ENCODE results near the gene ADAM30.

Gene ADAM30

GRCh38 chr1:119888476-119888875, 7.8 kb downstream of the ADAM30 start:
- no peak for DNase-seq (ENCODE audit: low read depth)
- in situ Hi-C loops (cut with HindIII; ENCODE audit: low sequenced_read_pairs) = no loop called here
- H3K4me3 ChIP-seq (ENCODE audit: low read depth, low read length) = no peak overlapping the region
- TF ChIP-seq CTCF (IDR thresholded peaks at IDR 0.05; ENCODE audit: low read depth, low read length, missing control alignments) = no peak

- in situ Hi-C loops (cut with HindIII; ENCODE audit: low sequenced_read_pairs) = no loop called here
- TF ChIP-seq CTCF (IDR thresholded peaks at IDR 0.05; ENCODE audit: low read depth, low read length, missing control alignments) = no peak
- H3K4me3 ChIP-seq (ENCODE audit: low read depth, low read length) = no peak overlapping the region
- DNase-seq (ENCODE audit: low read depth) = no peak
These were observed 8.9 kb downstream of the ADAM30 start for GRCh38 chr1:119887427-119887826.

- in situ Hi-C loops (cut with HindIII; ENCODE audit: low sequenced_read_pairs) = no loop called here
- DNase-seq (ENCODE audit: low read depth) = no peak
- H3K4me3 ChIP-seq (ENCODE audit: low read depth, low read length) = no peak overlapping the region
- TF ChIP-seq CTCF (IDR thresholded peaks at IDR 0.05; ENCODE audit: low read depth, low read length, missing control alignments) = peak; percentile 75
These were observed 10.2 kb downstream of the ADAM30 start for GRCh38 chr1:119885903-119886783.

DNA sequence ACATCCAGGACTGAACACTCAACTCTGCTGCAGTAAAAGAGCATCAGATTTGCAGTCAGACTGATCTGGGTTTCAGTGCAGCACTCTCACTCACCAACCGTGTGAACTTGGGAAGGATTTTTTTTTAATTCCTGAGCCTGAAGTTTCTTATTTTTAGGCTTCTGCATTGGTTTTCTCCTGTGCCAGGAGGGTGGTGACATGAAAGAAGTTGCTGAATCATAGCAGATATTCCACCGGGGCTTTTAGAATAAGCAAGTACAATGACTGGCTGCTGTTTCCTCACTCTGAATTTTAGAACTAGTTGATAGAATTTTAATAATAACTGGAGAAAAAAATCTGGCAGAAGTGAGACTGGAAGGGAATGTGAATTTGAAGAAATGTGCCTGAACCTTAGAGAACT, 11.6 kb downstream of the ADAM30 start:
- no peak for DNase-seq (ENCODE audit: low read depth)
- no peak overlapping the region for H3K4me3 ChIP-seq (ENCODE audit: low read depth, low read length)
- in situ Hi-C loops (cut with HindIII; ENCODE audit: low sequenced_read_pairs) = no loop called here
- TF ChIP-seq CTCF (IDR thresholded peaks at IDR 0.05; ENCODE audit: low read depth, low read length, missing control alignments) = no peak

DNA sequence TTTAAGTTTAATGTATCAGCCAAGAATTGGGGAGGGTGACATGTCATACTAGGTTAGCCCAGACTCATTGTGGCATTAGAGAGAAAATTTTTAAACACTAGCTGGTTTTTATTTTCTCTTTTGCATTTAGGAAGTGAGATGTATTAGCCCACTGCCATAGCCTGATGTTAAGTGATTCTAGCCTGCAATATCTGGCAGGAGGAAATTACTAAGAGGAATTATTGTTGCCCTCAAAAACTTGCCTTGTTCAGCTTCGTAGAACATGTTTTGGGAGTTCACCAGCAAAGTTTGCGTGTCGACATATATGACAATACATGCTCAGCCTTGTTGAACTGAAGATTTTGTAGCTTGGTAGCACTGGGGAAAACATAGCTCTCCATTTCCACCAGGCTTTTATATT, 12.5 kb downstream of the ADAM30 start:
- DNase-seq (ENCODE audit: low read depth) = no peak
- in situ Hi-C loops (cut with HindIII; ENCODE audit: low sequenced_read_pairs) = no loop called here
- TF ChIP-seq CTCF (IDR thresholded peaks at IDR 0.05; ENCODE audit: low read depth, low read length, missing control alignments) = no peak

GRCh38 chr1:119882132-119883049, 13.9 kb downstream of the ADAM30 start:
- DNase-seq (ENCODE audit: low read depth) = no peak
- in situ Hi-C loops (cut with HindIII; ENCODE audit: low sequenced_read_pairs) = no loop called here
- H3K4me3 ChIP-seq (ENCODE audit: low read depth, low read length) = no peak overlapping the region
- TF ChIP-seq CTCF (IDR thresholded peaks at IDR 0.05; ENCODE audit: low read depth, low read length, missing control alignments) = no peak

More for the DNA sequence above, 12.5 kb downstream of the ADAM30 start:
- H3K4me3 ChIP-seq (ENCODE audit: low read depth, low read length) = no peak overlapping the region
